ENCODE measurements around the gene UACA. TPM values are rescaled to one million over a fixed set of nuclear protein-coding genes. Genes with fewer than 3 reads are reported as not detected.
"Not testable (repeated sequence)": the region's sequence is repeated elsewhere in the genome, so short reads cannot be mapped to it uniquely, and the experiment has no call there.

Gene UACA
- total and polyA plus RNA-seq, 4 donors: 59.6 to 185 (median 123) TPM

DNA sequence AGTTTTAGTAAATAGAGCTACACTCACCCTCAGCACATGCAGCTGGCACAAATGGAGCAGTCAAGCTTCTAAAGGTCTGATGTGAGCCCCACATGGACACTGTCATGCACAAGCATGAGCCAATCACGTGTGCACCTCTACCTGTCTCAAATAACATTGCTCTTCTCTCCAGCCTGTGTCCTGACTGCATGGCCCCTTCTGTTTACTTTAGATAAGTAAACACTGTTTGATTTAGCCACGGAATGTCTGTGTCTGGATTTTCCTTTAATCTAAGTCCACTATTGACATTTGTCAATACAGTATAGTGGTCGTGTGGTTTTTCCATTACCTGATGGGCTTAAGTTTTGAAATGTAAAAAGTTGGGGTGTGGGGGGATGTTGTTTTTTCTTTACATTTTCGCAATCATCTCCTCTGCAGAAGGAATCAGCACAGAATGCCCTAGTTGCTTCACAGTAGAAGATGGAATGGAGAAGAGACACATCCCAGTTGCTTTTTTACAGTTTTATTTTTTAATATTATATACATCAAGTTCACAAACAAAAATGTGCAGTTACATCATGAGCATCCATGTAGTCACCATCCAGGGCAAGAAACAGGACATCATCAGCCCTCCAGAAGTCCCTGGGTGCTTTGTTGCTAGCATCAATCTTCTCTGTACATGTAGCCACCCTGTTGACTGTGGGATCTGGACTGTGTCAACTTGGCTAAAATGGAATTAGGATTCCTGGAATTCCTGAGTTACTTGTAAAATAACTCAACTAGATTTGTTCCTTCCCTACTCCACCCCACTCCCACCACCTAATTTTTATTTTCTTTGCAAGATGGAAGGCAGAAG, 146.1 kb downstream of the UACA start:
- no peaks in the 10 kb centered on the region for H3K36me3 ChIP-seq (ENCODE audit: control insufficient read depth in 1 of 2, insufficient read depth in 2 of 2, low read length in 1 of 2)
- no peaks in the 10 kb centered on the region for H3K9me3 ChIP-seq (ENCODE audit: control insufficient read depth, low read length)
- H3K27me3 ChIP-seq (ENCODE audit: control insufficient read depth in 1 of 2, insufficient read depth in 2 of 2, low read length in 1 of 2): no peaks in the 10 kb centered on the region
- no peak overlapping the region for H3K27ac ChIP-seq (ENCODE audit: low read depth in 1 of 2, low read length in 2 of 2)
- ATAC-seq (ENCODE audit: low FRiP score): no peak
- H3K4me1 ChIP-seq (ENCODE audit: control insufficient read depth in 1 of 2, insufficient read depth in 2 of 2, low read length in 2 of 2): peaks cover 0 to 4% of the 10 kb centered on the region in 2 donors
- DNase-seq: no peak
- intact Hi-C loops (cut with DNase I): no loop called here
- WGBS, 2 donors: 81 to 82% methylated on average over 4 of the region's 4 CpGs
- H3K4me3 ChIP-seq (ENCODE audit: low read length in 2 of 2): no peak overlapping the region

DNA sequence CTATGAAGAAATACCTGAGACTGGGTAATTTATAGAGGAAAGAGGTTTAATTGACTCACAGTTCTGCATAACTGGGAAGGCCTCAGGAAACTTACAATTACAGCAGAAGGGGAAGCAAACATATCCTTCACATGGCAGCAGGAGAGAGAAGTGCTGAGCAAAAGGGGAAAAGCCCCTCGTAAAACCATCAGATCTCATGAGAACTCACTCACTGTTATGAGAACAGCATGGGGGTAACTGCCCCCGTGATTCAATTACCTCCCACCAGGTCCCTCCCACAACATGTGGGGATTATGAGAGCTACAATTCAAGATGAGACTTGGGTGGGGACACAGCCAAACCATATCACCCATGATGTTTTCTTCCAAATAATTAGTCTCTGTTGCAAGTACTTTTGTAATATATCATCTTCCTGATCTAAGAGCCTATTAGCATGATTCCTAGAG, 147.0 kb downstream of the UACA start:
- H3K36me3 ChIP-seq (ENCODE audit: control insufficient read depth in 1 of 2, insufficient read depth in 2 of 2, low read length in 1 of 2); H3K4me3 ChIP-seq (ENCODE audit: low read length in 2 of 2); H3K4me1 ChIP-seq (ENCODE audit: control insufficient read depth in 1 of 2, insufficient read depth in 2 of 2, low read length in 2 of 2); ATAC-seq (ENCODE audit: low FRiP score); H3K27me3 ChIP-seq (ENCODE audit: control insufficient read depth in 1 of 2, insufficient read depth in 2 of 2, low read length in 1 of 2); H3K27ac ChIP-seq (ENCODE audit: low read depth in 1 of 2, low read length in 2 of 2); intact Hi-C loops (cut with DNase I); DNase-seq; H3K9me3 ChIP-seq (ENCODE audit: control insufficient read depth, low read length): not testable (repeated sequence)
- WGBS, 2 donors: 77 to 78% methylated on average over 2 of the region's 2 CpGs

DNA sequence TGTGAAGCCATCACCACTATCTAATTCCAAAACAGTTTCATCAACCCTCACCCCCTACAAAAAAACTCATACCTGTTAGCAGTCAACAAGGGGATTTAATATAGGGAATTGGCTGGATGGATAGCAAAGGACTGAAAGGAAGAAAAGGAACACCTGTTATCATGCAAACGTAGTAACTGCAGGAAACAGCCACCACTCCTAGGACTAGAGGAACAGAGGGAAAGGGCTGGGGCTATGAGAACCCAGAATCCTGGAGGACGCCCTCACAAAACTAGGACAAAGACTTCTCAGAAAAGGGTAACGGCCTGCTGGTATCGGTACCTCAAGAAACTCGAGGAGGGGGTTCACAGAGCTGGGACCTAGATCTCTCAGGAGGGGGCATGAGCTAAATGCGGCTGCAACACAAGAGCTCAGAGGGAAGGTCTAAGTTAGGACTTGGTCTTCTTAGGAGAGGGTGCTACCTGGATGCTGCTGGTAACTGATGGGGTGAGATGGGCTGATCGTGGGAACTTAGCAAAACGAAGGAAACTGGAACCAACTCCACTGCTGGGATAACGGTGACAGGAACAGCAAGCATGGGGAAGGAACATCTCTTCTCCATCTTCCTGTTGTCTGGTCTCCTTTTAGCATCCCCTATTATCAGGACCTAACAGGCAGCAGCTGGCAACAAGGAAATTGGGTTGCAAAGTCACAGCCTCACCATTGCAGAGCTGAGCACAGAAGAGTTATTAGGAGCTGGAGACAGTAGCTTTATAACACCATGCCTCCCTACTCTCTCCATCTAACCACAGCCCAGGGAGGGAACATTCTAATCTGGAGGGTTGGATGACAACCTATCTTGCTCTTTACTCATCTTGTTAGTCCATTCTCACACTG, 147.7 kb downstream of the UACA start:
- H3K9me3 ChIP-seq (ENCODE audit: control insufficient read depth, low read length): no peaks in the 10 kb centered on the region
- H3K4me1 ChIP-seq (ENCODE audit: control insufficient read depth in 1 of 2, insufficient read depth in 2 of 2, low read length in 2 of 2): peaks cover 0 to 4% of the 10 kb centered on the region in 2 donors
- WGBS, 2 donors: 95 to 98% methylated on average over 9 of the region's 9 CpGs
- H3K27me3 ChIP-seq (ENCODE audit: control insufficient read depth in 1 of 2, insufficient read depth in 2 of 2, low read length in 1 of 2): no peaks in the 10 kb centered on the region
- DNase-seq (no peak), ATAC-seq (ENCODE audit: low FRiP score) (no peak)
- no peak overlapping the region for H3K27ac ChIP-seq (ENCODE audit: low read depth in 1 of 2, low read length in 2 of 2)
- intact Hi-C loops (cut with DNase I): no loop called here
- no peak overlapping the region for H3K4me3 ChIP-seq (ENCODE audit: low read length in 2 of 2)
- H3K36me3 ChIP-seq (ENCODE audit: control insufficient read depth in 1 of 2, insufficient read depth in 2 of 2, low read length in 1 of 2): no peaks in the 10 kb centered on the region

DNA sequence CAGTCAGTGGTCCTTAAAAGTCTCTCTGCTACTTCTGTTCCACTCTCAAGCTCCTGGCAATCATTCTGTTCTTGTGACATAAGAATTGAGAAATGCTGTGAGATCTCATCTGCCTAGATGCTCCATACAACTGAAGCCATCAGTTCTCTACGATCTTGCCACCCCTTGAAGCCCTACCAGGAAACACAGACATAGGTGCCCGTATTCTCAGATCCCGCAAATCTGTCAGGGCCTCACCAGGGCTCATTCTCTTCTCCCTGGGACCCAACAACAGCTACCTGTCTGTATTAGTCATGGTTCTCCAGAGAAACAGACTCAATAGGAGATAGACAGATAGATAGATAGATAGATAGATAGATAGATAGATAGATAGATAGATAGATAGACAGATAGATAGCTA, 149.1 kb downstream of the UACA start:
- no peak for ATAC-seq (ENCODE audit: low FRiP score)
- H3K9me3 ChIP-seq (ENCODE audit: control insufficient read depth, low read length): no peaks in the 10 kb centered on the region
- H3K4me3 ChIP-seq (ENCODE audit: low read length in 2 of 2): no peak overlapping the region
- no peaks in the 10 kb centered on the region for H3K27me3 ChIP-seq (ENCODE audit: control insufficient read depth in 1 of 2, insufficient read depth in 2 of 2, low read length in 1 of 2)
- no peak overlapping the region for H3K27ac ChIP-seq (ENCODE audit: low read depth in 1 of 2, low read length in 2 of 2)
- 98 to 99% methylated on average over 3 of the region's 3 CpGs for WGBS, 2 donors
- no peak for DNase-seq
- H3K4me1 ChIP-seq (ENCODE audit: control insufficient read depth in 1 of 2, insufficient read depth in 2 of 2, low read length in 2 of 2): peaks cover 0 to 4% of the 10 kb centered on the region in 2 donors
- no peaks in the 10 kb centered on the region for H3K36me3 ChIP-seq (ENCODE audit: control insufficient read depth in 1 of 2, insufficient read depth in 2 of 2, low read length in 1 of 2)
- intact Hi-C loops (cut with DNase I): no loop called here

DNA sequence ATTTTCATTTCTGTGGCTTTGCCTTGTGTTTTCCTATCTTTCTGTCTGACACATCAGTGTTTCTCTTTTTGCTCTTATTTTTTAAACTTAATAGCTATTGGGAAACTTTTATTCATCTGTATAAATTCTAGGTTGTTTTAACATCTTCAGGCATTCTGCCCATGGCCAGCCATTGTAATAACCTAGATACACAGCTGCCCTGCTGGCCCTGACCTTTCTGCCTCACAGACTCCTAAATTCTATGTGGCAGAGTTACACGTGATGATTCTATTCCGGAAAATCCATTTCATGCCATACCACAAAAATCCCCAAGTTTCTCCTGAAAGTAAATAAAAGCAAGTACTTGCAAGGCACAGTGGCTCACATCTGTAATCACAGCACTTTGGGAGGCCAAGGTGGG, 150.1 kb downstream of the UACA start:
- no peaks in the 10 kb centered on the region for H3K27me3 ChIP-seq (ENCODE audit: control insufficient read depth in 1 of 2, insufficient read depth in 2 of 2, low read length in 1 of 2)
- no peak overlapping the region for H3K27ac ChIP-seq (ENCODE audit: low read depth in 1 of 2, low read length in 2 of 2)
- no peak for DNase-seq
- H3K36me3 ChIP-seq (ENCODE audit: control insufficient read depth in 1 of 2, insufficient read depth in 2 of 2, low read length in 1 of 2): no peaks in the 10 kb centered on the region
- H3K4me3 ChIP-seq (ENCODE audit: low read length in 2 of 2): no peak overlapping the region
- peaks cover 0 to 4% of the 10 kb centered on the region in 2 donors for H3K4me1 ChIP-seq (ENCODE audit: control insufficient read depth in 1 of 2, insufficient read depth in 2 of 2, low read length in 2 of 2)
- H3K9me3 ChIP-seq (ENCODE audit: control insufficient read depth, low read length): no peaks in the 10 kb centered on the region
- intact Hi-C loops (cut with DNase I): no loop called here
- no peak for ATAC-seq (ENCODE audit: low FRiP score)
- WGBS, 2 donors: 83 to 86% methylated on average over 2 of the region's 2 CpGs

DNA sequence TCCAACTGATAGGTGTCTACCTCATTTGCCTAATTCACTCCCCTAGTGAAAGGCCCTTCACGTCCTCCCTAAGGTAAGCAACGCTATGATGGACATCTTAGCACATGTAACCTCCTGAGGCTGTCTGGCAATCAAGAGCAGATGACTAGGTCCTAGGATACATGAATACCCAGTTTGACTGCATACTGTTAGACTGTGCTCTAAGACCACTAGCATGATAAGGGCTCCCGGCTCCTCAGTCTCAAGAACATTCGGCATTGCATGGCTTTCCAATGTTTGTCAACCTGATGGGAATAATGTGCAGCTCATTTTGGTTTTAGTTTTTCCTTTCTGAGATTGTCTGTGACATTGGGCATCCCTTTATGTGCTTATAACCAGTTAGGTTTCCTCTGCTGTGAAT, 152.1 kb downstream of the UACA start:
- Histone ChIP-seq H3K9me3 (ENCODE audit: control insufficient read depth, low read length) (no peaks in the 10 kb centered on the region), H3K4me3 (ENCODE audit: low read length in 2 of 2) (no peak overlapping the region), H3K27ac (ENCODE audit: low read depth in 1 of 2, low read length in 2 of 2) (no peak overlapping the region), H3K27me3 (ENCODE audit: control insufficient read depth in 1 of 2, insufficient read depth in 2 of 2, low read length in 1 of 2) (no peaks in the 10 kb centered on the region), H3K4me1 (ENCODE audit: control insufficient read depth in 1 of 2, insufficient read depth in 2 of 2, low read length in 2 of 2) (no peaks in the 10 kb centered on the region), H3K36me3 (ENCODE audit: control insufficient read depth in 1 of 2, insufficient read depth in 2 of 2, low read length in 1 of 2) (no peaks in the 10 kb centered on the region)
- 95 to 96% methylated on average over 4 of the region's 4 CpGs for WGBS, 2 donors
- intact Hi-C loops (cut with DNase I): no loop called here
- DNase-seq (no peak), ATAC-seq (ENCODE audit: low FRiP score) (no peak)

DNA sequence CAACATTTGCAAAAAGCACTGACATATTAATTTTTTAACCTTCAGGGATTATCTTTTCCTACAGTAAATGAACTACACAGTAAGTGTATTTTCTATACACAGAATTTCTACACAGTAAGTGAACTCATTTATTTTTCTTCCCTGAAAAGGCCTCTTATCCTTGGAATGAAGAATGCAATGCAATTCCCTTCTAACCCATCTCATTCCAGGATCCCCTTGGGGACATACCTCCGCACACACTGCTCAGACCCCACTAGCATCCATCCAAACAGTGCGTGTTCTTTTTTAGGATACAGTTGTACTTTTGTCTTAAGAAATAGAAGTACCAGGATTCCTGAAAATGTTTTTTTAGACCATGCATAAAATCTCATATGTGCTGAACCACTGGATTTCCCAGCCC, 152.8 kb downstream of the UACA start:
- Histone ChIP-seq H3K4me3 (ENCODE audit: low read length in 2 of 2) (no peak overlapping the region), H3K27ac (ENCODE audit: low read depth in 1 of 2, low read length in 2 of 2) (no peak overlapping the region), H3K4me1 (ENCODE audit: control insufficient read depth in 1 of 2, insufficient read depth in 2 of 2, low read length in 2 of 2) (no peaks in the 10 kb centered on the region), H3K36me3 (ENCODE audit: control insufficient read depth in 1 of 2, insufficient read depth in 2 of 2, low read length in 1 of 2) (no peaks in the 10 kb centered on the region), H3K27me3 (ENCODE audit: control insufficient read depth in 1 of 2, insufficient read depth in 2 of 2, low read length in 1 of 2) (no peaks in the 10 kb centered on the region), H3K9me3 (ENCODE audit: control insufficient read depth, low read length) (no peaks in the 10 kb centered on the region)
- intact Hi-C loops (cut with DNase I): no loop called here
- ATAC-seq (ENCODE audit: low FRiP score) (no peak), DNase-seq (no peak)
- WGBS, 2 donors: 92 to 94% methylated on average over 2 of the region's 2 CpGs

DNA sequence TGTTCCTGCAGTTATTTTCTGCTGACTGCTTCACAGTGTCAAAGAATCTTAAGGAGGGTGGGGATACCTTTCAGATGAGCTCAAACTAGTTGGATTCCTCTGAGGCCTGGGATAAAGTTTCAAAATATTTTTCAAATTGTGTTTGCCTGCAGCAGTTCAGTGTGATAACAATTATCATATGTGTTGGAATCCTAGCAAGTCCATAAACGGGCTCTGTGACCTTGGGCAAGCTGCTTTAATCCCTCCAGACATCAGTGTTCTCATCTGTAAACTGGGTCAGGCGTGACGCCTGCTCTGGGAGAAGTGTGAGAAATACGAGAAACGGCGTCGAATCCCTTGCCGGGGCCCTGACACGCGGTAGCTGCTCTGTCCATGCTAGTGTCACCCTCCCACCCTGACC, 153.5 kb downstream of the UACA start:
- WGBS, 2 donors: 93 to 94% methylated on average over 10 of the region's 10 CpGs
- Histone ChIP-seq H3K4me3 (ENCODE audit: low read length in 2 of 2) (no peak overlapping the region), H3K27ac (ENCODE audit: low read depth in 1 of 2, low read length in 2 of 2) (no peak overlapping the region), H3K4me1 (ENCODE audit: control insufficient read depth in 1 of 2, insufficient read depth in 2 of 2, low read length in 2 of 2) (no peaks in the 10 kb centered on the region), H3K36me3 (ENCODE audit: control insufficient read depth in 1 of 2, insufficient read depth in 2 of 2, low read length in 1 of 2) (no peaks in the 10 kb centered on the region), H3K27me3 (ENCODE audit: control insufficient read depth in 1 of 2, insufficient read depth in 2 of 2, low read length in 1 of 2) (no peaks in the 10 kb centered on the region), H3K9me3 (ENCODE audit: control insufficient read depth, low read length) (no peaks in the 10 kb centered on the region)
- DNase-seq: no peak
- no peak for ATAC-seq (ENCODE audit: low FRiP score)
- intact Hi-C loops (cut with DNase I): no loop called here
